ENCODE data around the gene KIAA0408.

KIAA0408 gene

GRCh38 chr6:127459231-127459641 is at the start of gene KIAA0408:
Gene KIAA0408, minus strand, starts transcription at chr6:127459389. Its CDS starts 5,408 bp downstream, at chr6:127453981.
- DNase-seq, result no peak

GRCh38 chr6:127506894-127507293 is 47.7 kb upstream of the KIAA0408 start:
- DNase-seq, result no peak

DNA sequence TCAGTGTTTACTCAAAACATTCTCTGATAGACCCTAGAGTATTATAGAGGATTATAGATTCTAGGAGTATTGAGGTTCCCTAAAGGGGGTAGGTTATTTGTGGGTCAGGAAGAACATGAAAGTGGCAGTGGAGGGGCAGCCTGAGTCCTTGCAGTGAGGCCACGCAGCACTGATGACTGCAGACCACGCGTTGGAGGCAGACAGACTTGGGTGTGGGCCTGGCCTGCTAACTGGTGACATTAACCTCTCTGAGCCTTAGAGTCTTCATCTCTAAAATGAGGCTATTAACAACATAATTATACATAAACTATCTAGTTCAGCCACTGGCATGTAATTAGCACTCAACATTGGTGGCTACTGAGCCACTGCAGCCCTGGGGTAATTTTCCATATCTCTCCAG is 43.8 kb upstream of the KIAA0408 start:
- DNase-seq, result no peak

GRCh38 chr6:127497410-127497809 is 38.2 kb upstream of the KIAA0408 start:
- DNase-seq, result no peak

- DNase-seq, result no peak
Measured at GRCh38 chr6:127496471-127496870, 37.3 kb upstream of the KIAA0408 start.

DNA sequence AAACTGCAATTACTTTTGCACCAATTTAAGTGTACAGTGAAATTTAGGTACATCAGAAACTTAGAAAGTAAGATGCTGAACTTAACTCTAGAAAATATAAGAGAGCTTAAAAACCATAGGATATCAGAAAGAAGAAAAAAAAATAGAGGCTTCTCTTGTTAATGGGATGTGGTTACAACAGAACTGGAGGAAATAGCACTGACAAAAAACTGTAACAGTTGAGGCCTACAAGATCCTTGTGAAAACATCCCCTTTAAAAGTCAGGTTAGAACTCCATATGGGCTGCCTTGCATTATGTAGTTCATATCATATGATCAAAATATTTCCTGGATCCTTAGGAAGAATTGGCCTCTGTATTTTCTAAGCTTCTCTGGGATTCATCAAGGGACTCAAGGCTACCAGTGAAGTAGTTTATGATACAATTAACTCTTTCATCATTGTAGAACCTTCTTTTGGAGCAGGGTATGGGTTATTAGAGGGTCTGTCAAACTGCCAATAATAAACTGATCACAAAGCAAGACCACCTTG is 35.1 kb upstream of the KIAA0408 start:
- DNase-seq, result peak; percentile 4

DNA sequence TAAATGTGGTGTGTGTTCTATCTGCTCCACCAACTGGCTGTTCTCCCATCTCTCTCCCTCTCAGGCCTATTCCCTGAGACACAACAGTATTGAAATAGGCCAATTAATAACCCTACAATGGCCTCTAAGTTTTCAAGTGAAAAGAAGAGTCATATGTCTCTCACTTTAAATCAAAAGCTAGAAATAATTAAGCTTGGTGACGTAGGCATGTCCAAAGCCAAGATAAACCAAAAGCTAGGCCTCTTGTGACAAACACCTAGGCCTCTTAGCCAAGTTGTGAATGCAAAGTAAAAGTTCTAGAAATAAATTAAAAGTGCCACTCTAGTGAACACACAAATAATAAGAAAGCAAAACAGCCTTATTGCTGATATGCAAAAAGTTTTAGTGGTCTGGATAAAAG is 30.1 kb upstream of the KIAA0408 start:
- DNase-seq, result no peak

DNA sequence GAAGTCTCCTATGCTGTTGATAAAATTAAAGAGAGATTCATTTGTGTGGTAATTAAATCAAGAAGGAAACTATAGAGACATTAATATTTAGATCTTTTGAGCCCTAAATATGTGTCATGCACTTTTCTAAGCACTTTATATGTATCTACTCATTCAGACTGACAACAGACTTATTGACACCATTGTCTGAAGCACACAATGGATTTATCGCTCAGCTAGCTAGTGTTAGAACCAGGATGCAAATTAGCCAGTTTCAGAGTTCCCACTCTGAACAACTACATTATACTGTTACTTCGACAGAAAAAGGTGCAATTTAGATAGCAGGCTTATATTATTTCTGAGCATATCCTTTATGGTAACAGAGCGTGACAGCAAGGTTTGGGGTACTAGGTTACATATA is 27.7 kb upstream of the KIAA0408 start:
- DNase-seq, result no peak

- peak; percentile 83 for DNase-seq
Measured at GRCh38 chr6:127484212-127484863, 25.1 kb upstream of the KIAA0408 start.

DNA sequence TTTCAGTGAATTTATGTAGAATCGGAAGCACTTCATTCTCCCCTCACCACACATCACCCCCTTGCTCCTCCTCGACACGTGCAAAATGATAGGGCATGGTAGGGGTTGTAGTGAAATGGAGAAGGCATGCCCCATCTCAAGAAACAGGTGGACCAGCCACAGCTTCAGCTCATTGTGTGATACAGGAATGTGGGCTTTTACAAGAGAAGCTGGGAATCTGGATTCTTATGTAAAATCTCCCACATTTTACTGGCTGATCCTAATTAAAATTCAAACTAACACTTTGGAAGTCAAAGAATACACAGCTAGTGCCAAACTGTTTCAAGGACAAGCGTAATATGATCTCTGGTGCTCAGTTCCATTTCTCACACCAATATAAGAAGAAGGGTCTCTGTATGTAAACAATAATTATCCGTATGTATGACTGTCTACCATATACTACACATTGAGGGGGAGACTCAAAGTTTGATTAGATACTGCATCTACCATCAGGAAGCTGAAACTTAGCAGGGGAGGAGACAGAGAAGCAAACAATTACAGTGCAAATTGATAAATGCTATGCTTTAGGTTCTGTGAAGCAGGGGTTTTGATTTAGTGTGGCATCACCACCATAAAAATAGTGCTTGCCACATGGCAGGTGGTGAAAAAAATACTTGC is 24.3 kb upstream of the KIAA0408 start:
- no peak for DNase-seq

DNA sequence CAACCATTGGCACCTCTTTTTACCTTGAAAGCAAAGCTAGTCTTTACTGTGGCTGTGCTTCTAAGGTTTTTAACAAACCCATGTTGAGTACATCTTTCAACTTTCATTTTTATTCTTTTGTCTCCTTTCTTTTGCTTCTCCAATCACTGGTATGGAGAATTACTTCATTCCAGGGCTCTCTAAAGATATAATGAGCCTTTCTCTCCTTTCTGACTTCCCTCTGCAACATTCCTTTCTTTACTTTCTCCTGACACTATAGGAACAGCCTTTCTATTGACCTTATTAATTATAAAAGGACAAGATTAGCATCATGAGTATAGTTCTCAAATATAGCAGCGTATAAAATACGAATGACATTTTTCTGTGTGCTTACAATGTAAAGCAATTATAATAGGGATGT is 23.1 kb upstream of the KIAA0408 start:
- no peak for DNase-seq

DNA sequence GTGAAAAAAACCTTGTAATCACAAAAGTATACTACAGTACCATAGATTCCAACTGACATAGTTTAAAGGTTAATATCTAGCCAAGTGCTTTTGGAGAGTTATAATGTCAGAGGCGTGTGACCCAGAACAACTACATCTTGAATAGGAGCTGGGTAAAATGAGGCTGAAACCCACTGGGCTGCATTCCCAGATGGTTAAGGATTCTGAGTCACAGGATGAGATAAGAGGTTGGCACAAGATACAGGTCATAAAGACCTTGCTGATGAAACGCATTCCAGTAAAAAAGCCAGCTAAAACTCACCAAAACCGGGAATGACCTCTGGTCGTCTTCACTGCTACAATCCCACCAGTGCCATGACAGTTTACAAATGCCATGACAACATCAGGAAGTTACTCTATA is 22.4 kb upstream of the KIAA0408 start:
- no peak for DNase-seq

DNA sequence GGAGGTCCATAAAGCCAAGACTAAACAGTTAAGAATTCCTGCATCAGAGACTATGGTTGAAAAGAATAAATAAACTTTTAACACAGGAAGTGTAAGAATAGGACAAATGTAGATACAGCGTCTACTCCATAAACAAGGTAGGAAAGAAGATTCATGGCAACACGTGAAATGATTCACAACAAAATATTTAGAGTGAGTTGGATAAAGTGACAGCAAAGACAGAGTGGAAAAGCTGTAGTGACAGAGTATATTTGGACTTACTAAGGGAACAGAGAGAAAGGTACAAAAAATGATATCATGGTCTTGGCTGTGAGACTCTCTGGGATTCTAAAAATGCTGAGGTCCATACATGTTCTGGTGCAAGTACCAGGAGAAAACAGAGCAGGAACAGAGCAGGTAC is 21.9 kb upstream of the KIAA0408 start:
- DNase-seq, result no peak

GRCh38 chr6:127477658-127478057 is 18.5 kb upstream of the KIAA0408 start:
- no peak for DNase-seq

DNA sequence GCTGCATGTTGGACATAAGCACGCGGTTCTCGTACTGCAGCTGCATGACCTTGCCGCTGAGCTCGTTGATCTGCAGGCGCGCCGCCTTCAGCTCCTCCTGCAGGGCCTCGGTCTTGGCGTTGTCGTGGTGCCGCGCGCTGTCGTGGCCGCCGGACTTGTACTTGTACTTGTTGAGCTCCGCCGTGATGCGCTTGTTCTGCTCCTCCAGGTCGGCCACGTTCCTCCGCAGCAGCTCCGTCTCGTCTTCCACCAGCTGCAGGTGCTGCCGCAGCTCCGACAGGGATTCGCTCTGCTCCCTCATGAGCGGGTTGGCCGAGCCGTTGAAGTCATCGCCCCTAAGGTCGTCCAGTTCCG is 16.6 kb upstream of the KIAA0408 start:
- no peak for DNase-seq

GRCh38 chr6:127475135-127475822 is 16.1 kb upstream of the KIAA0408 start:
- DNase-seq, result no peak

- no peak for DNase-seq
Measured at GRCh38 chr6:127471379-127472255, 12.4 kb upstream of the KIAA0408 start.

DNA sequence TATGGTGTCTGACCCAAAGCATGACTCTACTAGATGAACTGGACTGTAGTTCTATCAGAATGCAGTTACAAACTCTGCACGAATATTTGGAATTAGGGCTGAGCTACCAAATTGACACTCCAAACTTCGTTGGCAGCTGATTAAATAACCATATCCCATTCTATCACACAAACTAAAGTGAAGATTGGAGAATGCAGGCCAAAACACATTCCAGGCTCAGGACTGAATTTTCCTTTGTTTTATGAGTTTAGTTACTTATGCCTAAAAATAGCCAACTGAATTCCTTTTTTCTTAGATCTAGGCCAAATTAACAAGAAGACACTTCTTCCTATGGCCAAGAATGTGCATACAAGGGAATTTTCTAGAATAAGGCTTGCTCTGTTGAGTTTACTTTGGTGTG is 9.7 kb upstream of the KIAA0408 start:
- DNase-seq, result no peak

- DNase-seq, result no peak
Measured at GRCh38 chr6:127466416-127466815, 7.2 kb upstream of the KIAA0408 start.

- peak; percentile 69 for DNase-seq
Measured at GRCh38 chr6:127464881-127465459, 5.8 kb upstream of the KIAA0408 start.

- DNase-seq, result no peak
Measured at GRCh38 chr6:127464161-127464880, 5.1 kb upstream of the KIAA0408 start.

DNA sequence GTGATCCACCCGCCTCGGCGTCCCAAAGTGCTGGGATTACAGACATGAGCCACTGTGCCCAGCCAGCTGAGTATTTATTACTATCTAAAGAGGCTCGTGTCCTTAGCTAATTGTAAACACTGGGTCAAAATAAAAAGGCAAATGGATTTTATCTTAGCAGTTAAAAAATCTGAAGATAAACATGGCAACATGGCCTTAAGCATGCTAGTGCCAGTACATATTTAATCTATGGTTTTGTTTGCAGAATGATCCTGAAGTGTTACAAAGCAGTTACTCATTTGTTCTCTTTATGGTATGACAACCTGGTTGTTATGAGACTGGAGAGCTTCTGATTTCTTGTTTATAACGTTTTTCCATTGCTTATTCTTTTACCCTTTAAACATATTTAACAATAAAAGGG is 3.9 kb upstream of the KIAA0408 start:
- no peak for DNase-seq

Measured in activated CD4-positive, alpha-beta T cell treated with anti-CD3 and anti-CD28 coated beads, Interleukin-10, Interleukin-2, amounts not matched to agents 100 ng/mL and 50 ng/mL, durations not matched to agents 16 hours and 8 hours (primary cell).